K562 treated with DMSO at 1 percent for 48 hours (cell line): ENCODE results near the gene GPR176. TPM values are rescaled to one million over a fixed set of nuclear protein-coding genes. Genes with fewer than 3 reads are reported as not detected.

Experiments
- total RNA-seq: library from RNA; unstranded; fragments of 300-600 nt; gene quantifications from 2 replicates; pipeline ENCODE4 v1.2.3, GENCODE V29; 2022; ENCODE audit warnings: low replicate concordance; ENCODE audit errors: extremely low read depth

The GPR176 gene
- total RNA-seq: not detected in 2 replicates

GRCh38 chr15:39919748-39920509 is at the start of gene GPR176:
GPR176 (minus strand) TSS chr15:39920266; CDS start chr15:39920026, 240 bp downstream.

GRCh38 chr15:39782441-39783138 is 137.5 kb downstream of the GPR176 start, which contains the start of gene FSIP1:
FSIP1 (minus strand) TSS chr15:39782841; CDS start chr15:39776524, 6,317 bp downstream.

Other genes with a start within 250 kb of the GPR176 start
- not detected in 2 replicates for gene FSIP1, start 137.4 kb downstream of the GPR176 start, total RNA-seq
- not detected in 2 replicates for gene EIF2AK4, start 13.8 kb upstream of the GPR176 start, total RNA-seq
- gene SRP14, start 118.9 kb upstream of the GPR176 start, total RNA-seq: not detected in 2 replicates
- not detected in 2 replicates for gene BMF, start 188.6 kb upstream of the GPR176 start, total RNA-seq
- not detected in 2 replicates for gene BUB1B, start 240.8 kb upstream of the GPR176 start, total RNA-seq